K562 (cell line): ENCODE measurements around the gene GIGYF2. TPM values are rescaled to one million over a fixed set of nuclear protein-coding genes. Genes with fewer than 3 reads are reported as not detected.

Experiments
- ATAC-seq: fragments of 200-7000 bp; cut with Tn5 transposase; 3 replicates; pipeline ENCODE4 v1.9.1; 2020; ENCODE audit warnings: moderate library complexity
- BruUV-seq: library from RNA; stranded (reverse); fragments of 400-500 nt; replicated peaks from 2 replicates; lab custom pipeline; 2021; lab: Mats Ljungman, UMichigan
- CTCF ChIA-PET: fragments of 300-600 bp; formaldehyde crosslinking; extraction: SDS; loops from one replicate; lab custom pipeline; 2021; ENCODE audit warnings: low intra/inter-chr PET ratio; lab: Yijun Ruan, JAX
- POLR2A ChIA-PET: fragments of 300-600, 350-650 bp; sonication (Branson Sonifier 250); formaldehyde crosslinking; extraction: SDS; loops from one replicate; lab custom pipeline; 2021; ENCODE audit warnings: antibody characterized with exemption, inconsistent platforms; lab: Yijun Ruan, JAX
- DNase-seq, 4 experiments: peaks; one replicate each; pipeline versions ENCODE4 v3.0.0 to v3.0.0-alpha.2; 2011 to 2018; ENCODE audit warnings: low spot score in 3 of 4, mixed read lengths in 3 of 4; ENCODE audit errors: extremely low read depth in 1 of 4
- FAIRE-seq: peaks from 2 replicates; lab custom pipeline; 2011; peaks lifted over from hg19 to GRCh38; lab: Jason Lieb, UNC
- H2AFZ ChIP-seq: 2 replicates; pipeline ENCODE4 v1.6.0; 2011; ENCODE audit warnings: low read depth, low read length, control low read depth, inconsistent platforms
- H3K27ac ChIP-seq: fragments of 200-600 bp; 3 replicates; pipeline ENCODE4 v1.8.0; 2011; ENCODE audit warnings: low read depth, mild to moderate bottlenecking, control low read depth, inconsistent platforms, low read length, moderate library complexity, mixed read lengths; ENCODE audit errors: extremely low read depth
- H3K27me3 ChIP-seq, 2 experiments: fragments of 300-600 bp in 1 of 2; 2 replicates in 1 of 2; 3 replicates in 1 of 2; pipeline versions ENCODE4 v1.6.0 to v1.8.0; 2011; ENCODE audit warnings: inconsistent platforms in 2 of 2, low read length in 2 of 2, mild to moderate bottlenecking in 1 of 2, mixed read lengths in 1 of 2, moderate library complexity in 1 of 2; ENCODE audit not compliant: control insufficient read depth in 2 of 2, insufficient read depth in 2 of 2
- H3K36me3 ChIP-seq: fragments of 300-600 bp; 3 replicates; pipeline ENCODE4 v1.8.0; 2011; ENCODE audit warnings: mild to moderate bottlenecking, low read length, inconsistent platforms; ENCODE audit not compliant: control insufficient read depth, insufficient read depth
- H3K4me1 ChIP-seq, 2 experiments: fragments of 200-600 bp in 1 of 2; replicated peaks in 1 of 2; 2 replicates in 1 of 2; 3 replicates in 1 of 2; pipeline versions ENCODE4 v1.5.1 to v1.8.0; 2011; ENCODE audit warnings: inconsistent platforms in 2 of 2, low read length in 2 of 2, mild to moderate bottlenecking in 1 of 2, mixed read lengths in 1 of 2, moderate library complexity in 1 of 2; ENCODE audit not compliant: control insufficient read depth in 2 of 2, insufficient read depth in 2 of 2
- H3K4me2 ChIP-seq: 2 replicates; pipeline ENCODE4 v1.6.1; 2011; ENCODE audit warnings: low read length, control low read depth, inconsistent platforms, mixed read lengths; ENCODE audit not compliant: insufficient read depth
- H3K4me3 ChIP-seq: fragments of 200-600 bp; sonication (generic), shearing (Covaris generic); 2 replicates; pipeline ENCODE4 v1.5.1; 2016; ENCODE audit warnings: control low read depth, inconsistent platforms
- H3K79me2 ChIP-seq: fragments of 200-600 bp; 3 replicates; pipeline ENCODE4 v1.8.0; 2011; ENCODE audit warnings: low read length, inconsistent platforms; ENCODE audit not compliant: control insufficient read depth, insufficient read depth
- H3K9ac ChIP-seq, 2 experiments: 2 replicates each; pipeline versions ENCODE4 v1.6.0 to v1.6.1; 2011; ENCODE audit warnings: low read depth in 2 of 2, low read length in 2 of 2, control low read depth in 1 of 2, inconsistent platforms in 1 of 2, mild to moderate bottlenecking in 1 of 2, mixed read lengths in 1 of 2; ENCODE audit not compliant: insufficient read depth in 1 of 2
- H3K9me1 ChIP-seq: one replicate; pipeline ENCODE4 v1.6.0; 2011; ENCODE audit warnings: inconsistent platforms, mild to moderate bottlenecking, low read length, moderate library complexity; ENCODE audit not compliant: control insufficient read depth, insufficient read depth
- H3K9me3 ChIP-seq: replicated peaks from 2 replicates; pipeline ENCODE4 v1.5.1; 2011; ENCODE audit warnings: low read depth, low read length, inconsistent platforms; ENCODE audit not compliant: control insufficient read depth, insufficient read depth
- H4K20me1 ChIP-seq: replicated peaks from 2 replicates; pipeline ENCODE4 v1.6.1; 2011; ENCODE audit warnings: low read length, inconsistent platforms, mixed read lengths; ENCODE audit not compliant: control insufficient read depth, insufficient read depth
- ADNP ChIP-seq: fragments of 200-800 bp; sonication (Bioruptor generic); IDR thresholded peaks from 2 replicates; pipeline ENCODE4 v1.6.1; 2016; ENCODE audit warnings: missing genetic modification characterization, missing compliant biosample characterization
- KAT7 ChIP-seq: sonication (generic); formaldehyde crosslinking; IDR thresholded peaks from 2 replicates; pipeline ENCODE4 v1.8.0; 2022; ENCODE audit warnings: missing genetic modification reagents, mild to moderate bottlenecking, borderline replicate concordance
- MEIS2 ChIP-seq: fragments of 450-650 bp; IDR thresholded peaks from 2 replicates; pipeline ENCODE4 v1.6.1; 2014; ENCODE audit warnings: mild to moderate bottlenecking; ENCODE audit not compliant: partially characterized antibody
- TARDBP ChIP-seq: fragments of 450-650 bp; IDR thresholded peaks from 2 replicates; pipeline ENCODE4 v1.6.1; 2016
- USF1 ChIP-seq: sonication (generic); formaldehyde crosslinking; IDR thresholded peaks from 2 replicates; pipeline ENCODE4 v1.9.0; 2022; ENCODE audit warnings: mild to moderate bottlenecking, missing genetic modification reagents
- ZFP36 ChIP-seq: fragments of 150-350 bp; IDR thresholded peaks from 2 replicates; pipeline ENCODE4 v1.6.1; 2018; ENCODE audit warnings: low read length, low read depth; ENCODE audit not compliant: partially characterized antibody
- ZNF512 ChIP-seq: IDR thresholded peaks from 2 replicates; pipeline ENCODE4 v1.6.1; 2016; ENCODE audit warnings: missing genetic modification characterization, missing compliant biosample characterization
- WGBS: fragments of 100-300 bp; shearing (Covaris generic); methylation state at CpG from one replicate; pipeline ENCODE4 v1.1.6; 2016; ENCODE audit warnings: low coverage, mixed read lengths; ENCODE audit not compliant: insufficient coverage; ENCODE audit errors: missing lambda C conversion rate; 5-methylcytosine and 5-hydroxymethylcytosine counted together
- in situ Hi-C: fragments of 300-500 bp; cut with MboI; formaldehyde crosslinking; loops from 4 replicates; pipeline ENCODE4 v1.15.0; 2018; ENCODE audit warnings: inconsistent platforms, mixed read lengths
- intact Hi-C: fragments of 100-400 bp; cut with micrococcal nuclease; formaldehyde crosslinking; loops from 2 replicates; pipeline ENCODE4 v1.14.2; 2022
- polyA plus RNA-seq, 8 experiments: library from polyadenylated mRNA; depleted of rRNA in 4 of 8; stranded (reverse) in 5 of 8; unstranded in 3 of 8; fragments of >200 nt; fragmentation: Nextera tagmentation in 2 of 8; fragmentation: Illumina TruSeq in 1 of 8; extraction: Ambion mirVana in 2 of 8; extraction: Trizol in 1 of 8; gene quantifications; 2 replicates each; pipeline versions ENCODE4 v1.2.1 to v1.2.3, GENCODE V29; 2011 to 2014; ENCODE audit warnings: inconsistent platforms in 1 of 8, missing spikeins in 1 of 8
- total RNA-seq, 7 experiments: library from RNA; depleted of rRNA in 6 of 7; stranded (reverse); fragments of >200 nt in 6 of 7; fragmentation: Illumina TruSeq in 2 of 7; extraction: Trizol in 2 of 7; gene quantifications; 2 replicates each; pipeline versions ENCODE4 v1.2.1 to v1.2.3, GENCODE V29; 2011 to 2021; ENCODE audit warnings: low replicate concordance in 1 of 7

Gene GIGYF2
- total and polyA plus RNA-seq, 9 of the 15 experiments (the other 6 are each of a cell fraction or from before 2014, with no cell fraction given) = 12.7 to 52.7 (median 34.9) TPM

GRCh38 chr2:232829988-232830387 lies 132.9 kb downstream of the GIGYF2 start:
- 68% methylated on average over 2 of the region's 3 CpGs for WGBS
- Histone ChIP-seq H2AFZ (no peak overlapping the region), H3K4me2 (no peak overlapping the region), H3K4me3 (no peak overlapping the region), H3K9me3 (no peaks in the 10 kb centered on the region), H3K36me3 (peaks cover 65% of the 10 kb centered on the region; the same call in 2 of the 3 replicates), H3K9ac (no peak overlapping the region)
- CTCF ChIA-PET = no interaction called here
- no peak for TF ChIP-seq MEIS2
- TF ChIP-seq KAT7 (CRISPR knock-in tag) = no peak
- no peak for TF ChIP-seq TARDBP
- no peak for TF ChIP-seq ZNF512 (tag)
- no peak for TF ChIP-seq ZFP36
- TF ChIP-seq ADNP (tag) = no peak
- TF ChIP-seq USF1 = no peak
- TF ChIP-seq, all 486 proteins: peak for 0
- no peak overlapping the region for H3K27ac ChIP-seq
- POLR2A ChIA-PET = no interaction called here
- intact Hi-C loops = no loop called here
- no peak for DNase-seq
- H3K4me1 ChIP-seq = peaks cover 0 to 8% of the 10 kb centered on the region in 2 experiments; a peak in 2 of 5 replicates
- no peak for FAIRE-seq
- BruUV-seq = no TSS peak
- no peaks in the 10 kb centered on the region for H3K9me1 ChIP-seq
- no peaks in the 10 kb centered on the region for H3K79me2 ChIP-seq
- in situ Hi-C loops = no loop called here
- no peaks in the 10 kb centered on the region for H3K27me3 ChIP-seq
- no peaks in the 10 kb centered on the region for H4K20me1 ChIP-seq
- no peak for ATAC-seq
